ENCODE measurements around the gene PRRT1B.

The PRRT1B gene

GRCh38 chr9:131591845-131592208 is 46.5 kb downstream of the PRRT1B start:
- peaks cover 94% of the 10 kb centered on the region for H3K36me3 ChIP-seq (ENCODE audit: insufficient read depth, low read length)
- H3K4me3 ChIP-seq (ENCODE audit: low read depth, low read length, poor library complexity, severe bottlenecking): no peak overlapping the region
- H3K79me2 ChIP-seq (ENCODE audit: insufficient read depth, low read length): no peaks in the 10 kb centered on the region
- H3K27ac ChIP-seq (ENCODE audit: low read depth, low read length, poor library complexity, severe bottlenecking): no peak overlapping the region
- H3K9ac ChIP-seq (ENCODE audit: low read length): no peak overlapping the region
- H3F3A ChIP-seq (ENCODE audit: insufficient read depth, low read length): no peaks in the 10 kb centered on the region
- H4K20me1 ChIP-seq (ENCODE audit: insufficient read depth, low read length): no peaks in the 10 kb centered on the region
- TF ChIP-seq CTCF (IDR thresholded peaks at IDR 0.05; ENCODE audit: low read length) (no peak), EZH2 (IDR thresholded peaks at IDR 0.05; ENCODE audit: borderline replicate concordance, low read length) (no peak)
- H3K27me3 ChIP-seq (ENCODE audit: insufficient read depth, low read length): no peaks in the 10 kb centered on the region
- no peaks in the 10 kb centered on the region for H3K9me3 ChIP-seq (ENCODE audit: low read length)
- no peak overlapping the region for H3K4me2 ChIP-seq (ENCODE audit: low read length)
- H2AFZ ChIP-seq (ENCODE audit: low read length): no peak overlapping the region
- H3K9me2 ChIP-seq (ENCODE audit: low read depth, low read length): no peaks in the 10 kb centered on the region
- no peaks in the 10 kb centered on the region for H3K4me1 ChIP-seq (ENCODE audit: insufficient read depth, low read length, severe bottlenecking)

- Histone ChIP-seq H3K79me2 (ENCODE audit: insufficient read depth, low read length) (no peaks in the 10 kb centered on the region), H3K9ac (ENCODE audit: low read length) (no peak overlapping the region), H3K27ac (ENCODE audit: low read depth, low read length, poor library complexity, severe bottlenecking) (no peak overlapping the region), H3F3A (ENCODE audit: insufficient read depth, low read length) (no peaks in the 10 kb centered on the region), H3K9me2 (ENCODE audit: low read depth, low read length) (no peaks in the 10 kb centered on the region), H4K20me1 (ENCODE audit: insufficient read depth, low read length) (no peaks in the 10 kb centered on the region), H3K27me3 (ENCODE audit: insufficient read depth, low read length) (no peaks in the 10 kb centered on the region), H3K4me3 (ENCODE audit: low read depth, low read length, poor library complexity, severe bottlenecking) (no peak overlapping the region), H3K4me2 (ENCODE audit: low read length) (no peak overlapping the region), H3K9me3 (ENCODE audit: low read length) (no peaks in the 10 kb centered on the region), H3K36me3 (ENCODE audit: insufficient read depth, low read length) (peaks cover 96% of the 10 kb centered on the region), H2AFZ (ENCODE audit: low read length) (no peak overlapping the region), H3K4me1 (ENCODE audit: insufficient read depth, low read length, severe bottlenecking) (no peaks in the 10 kb centered on the region)
- no peak for TF ChIP-seq EZH2 (IDR thresholded peaks at IDR 0.05; ENCODE audit: borderline replicate concordance, low read length)
- TF ChIP-seq CTCF (IDR thresholded peaks at IDR 0.05; ENCODE audit: low read length): no peak
Measured at GRCh38 chr9:131593091-131593820, 47.9 kb downstream of the PRRT1B start.

GRCh38 chr9:131593936-131594665 is 48.8 kb downstream of the PRRT1B start:
- H3K9ac ChIP-seq (ENCODE audit: low read length): no peak overlapping the region
- no peaks in the 10 kb centered on the region for H3K9me3 ChIP-seq (ENCODE audit: low read length)
- no peaks in the 10 kb centered on the region for H4K20me1 ChIP-seq (ENCODE audit: insufficient read depth, low read length)
- H3K4me2 ChIP-seq (ENCODE audit: low read length): no peak overlapping the region
- H3K9me2 ChIP-seq (ENCODE audit: low read depth, low read length): no peaks in the 10 kb centered on the region
- peak overlapping the region; percentile 33 for H3K27ac ChIP-seq (ENCODE audit: low read depth, low read length, poor library complexity, severe bottlenecking)
- peaks cover 94% of the 10 kb centered on the region for H3K36me3 ChIP-seq (ENCODE audit: insufficient read depth, low read length)
- no peaks in the 10 kb centered on the region for H3K4me1 ChIP-seq (ENCODE audit: insufficient read depth, low read length, severe bottlenecking)
- no peaks in the 10 kb centered on the region for H3F3A ChIP-seq (ENCODE audit: insufficient read depth, low read length)
- no peak overlapping the region for H2AFZ ChIP-seq (ENCODE audit: low read length)
- H3K4me3 ChIP-seq (ENCODE audit: low read depth, low read length, poor library complexity, severe bottlenecking): no peak overlapping the region
- no peaks in the 10 kb centered on the region for H3K79me2 ChIP-seq (ENCODE audit: insufficient read depth, low read length)
- no peaks in the 10 kb centered on the region for H3K27me3 ChIP-seq (ENCODE audit: insufficient read depth, low read length)
- TF ChIP-seq CTCF (IDR thresholded peaks at IDR 0.05; ENCODE audit: low read length): no peak
- TF ChIP-seq EZH2 (IDR thresholded peaks at IDR 0.05; ENCODE audit: borderline replicate concordance, low read length): no peak

Data from OCI-LY1 (cell line).